Neural progenitor cell (in vitro differentiated cells): ENCODE results near the gene IMMP1L. TPM values are rescaled to one million over a fixed set of nuclear protein-coding genes. Genes with fewer than 3 reads are reported as not detected.

Experiments used
- DNase-seq: peaks from one replicate; pipeline ENCODE4 v3.0.0-alpha.2; 2016; ENCODE audit warnings: low spot score
- H2AFZ ChIP-seq: fragments of 200-600 bp; sonication (generic); replicated peaks from 2 replicates; pipeline ENCODE4 v1.6.1; 2016; ENCODE audit warnings: antibody characterized with exemption
- H3F3A ChIP-seq: fragments of 200-600 bp; sonication (generic); 2 replicates; pipeline ENCODE4 v1.6.1; 2016; ENCODE audit warnings: antibody characterized with exemption, low read depth
- H3K27ac ChIP-seq: fragments of 200-600 bp; sonication (generic); 2 replicates; pipeline ENCODE4 v1.5.1; 2016; ENCODE audit warnings: mild to moderate bottlenecking
- H3K27me3 ChIP-seq: fragments of 200-600 bp; sonication (generic); 2 replicates; pipeline ENCODE4 v1.6.1; 2016; ENCODE audit warnings: mild to moderate bottlenecking, moderate library complexity
- H3K36me3 ChIP-seq: fragments of 200-600 bp; sonication (generic); 2 replicates; pipeline ENCODE4 v1.5.1; 2016
- H3K4me1 ChIP-seq: fragments of 200-600 bp; sonication (generic); 2 replicates; pipeline ENCODE4 v1.6.1; 2016; ENCODE audit warnings: mixed run types
- H3K4me2 ChIP-seq: fragments of 200-600 bp; sonication (generic); 2 replicates; pipeline ENCODE4 v1.6.1; 2016
- H3K4me3 ChIP-seq: fragments of 200-600 bp; sonication (generic); 2 replicates; pipeline ENCODE4 v1.5.1; 2016
- H3K79me2 ChIP-seq: fragments of 200-600 bp; sonication (generic); 2 replicates; pipeline ENCODE4 v1.6.1; 2016; ENCODE audit warnings: low read depth
- H3K9ac ChIP-seq: fragments of 200-600 bp; sonication (generic); 2 replicates; pipeline ENCODE4 v1.6.1; 2016
- H3K9me3 ChIP-seq: fragments of 200-600 bp; sonication (generic); 2 replicates; pipeline ENCODE4 v1.5.1; 2016; ENCODE audit warnings: low read depth
- H4K20me1 ChIP-seq: fragments of 200-600 bp; sonication (generic); 2 replicates; pipeline ENCODE4 v1.6.1; 2016; ENCODE audit warnings: low read depth
- H3K27ac Mint-ChIP-seq: 3 replicates; pipeline ENCODE4 v1.8.0; 2021; ENCODE audit warnings: mixed read lengths
- H3K27me3 Mint-ChIP-seq: 2 replicates; pipeline ENCODE4 v1.8.0; 2022; ENCODE audit warnings: low read depth, mild to moderate bottlenecking, inconsistent platforms, moderate library complexity, mixed read lengths; ENCODE audit not compliant: insufficient read depth
- H3K36me3 Mint-ChIP-seq: 3 replicates; pipeline ENCODE4 v1.8.0; 2021; ENCODE audit warnings: mixed read lengths
- H3K4me1 Mint-ChIP-seq: 3 replicates; pipeline ENCODE4 v1.8.0; 2021; ENCODE audit warnings: mixed read lengths
- H3K4me3 Mint-ChIP-seq: 3 replicates; pipeline ENCODE4 v1.8.0; 2021; ENCODE audit warnings: mild to moderate bottlenecking, moderate library complexity, mixed read lengths
- H3K9me3 Mint-ChIP-seq: 3 replicates; pipeline ENCODE4 v1.8.0; 2020; ENCODE audit warnings: mixed read lengths
- CTCF ChIP-seq: fragments of 200-600 bp; sonication (generic); IDR thresholded peaks from 2 replicates; pipeline ENCODE4 v1.5.1; 2017; ENCODE audit warnings: antibody characterized with exemption, mild to moderate bottlenecking
- EZH2 ChIP-seq: fragments of 200-600 bp; sonication (generic); IDR thresholded peaks from 2 replicates; pipeline ENCODE4 v1.6.1; 2017; ENCODE audit warnings: antibody characterized with exemption, mild to moderate bottlenecking, moderate library complexity
- EZH2phosphoT487 ChIP-seq: fragments of 200-600 bp; sonication (generic); IDR thresholded peaks from 2 replicates; pipeline ENCODE4 v1.6.1; 2017; ENCODE audit warnings: antibody characterized with exemption
- total RNA-seq: library from RNA; depleted of rRNA; stranded (reverse); fragments of >200 nt; gene quantifications from 2 replicates; pipeline ENCODE4 v1.2.3, GENCODE V29; 2015; ENCODE audit warnings: low replicate concordance

Gene IMMP1L
- total RNA-seq, 1 donor from 2014 or later = 122 TPM

- H3K4me2 ChIP-seq = no peak overlapping the region
- H3K4me3 ChIP-seq = no peak overlapping the region
- H4K20me1 ChIP-seq = no peaks in the 10 kb centered on the region
- H3K79me2 ChIP-seq = peaks cover 99% of the 10 kb centered on the region
- H3K27me3 ChIP-seq = no peaks in the 10 kb centered on the region
- peaks cover 5% of the 10 kb centered on the region for H3K9me3 ChIP-seq
- no peak overlapping the region for H3K9ac ChIP-seq
- H3F3A ChIP-seq = peaks cover 23% of the 10 kb centered on the region
- Mint-ChIP-seq H3K4me3 (no peak overlapping the region), H3K36me3 (peaks cover 48% of the 10 kb centered on the region), H3K4me1 (peaks cover 6% of the 10 kb centered on the region), H3K27me3 (no peaks in the 10 kb centered on the region), H3K27ac (no peak overlapping the region), H3K9me3 (peaks cover 31% of the 10 kb centered on the region)
- H2AFZ ChIP-seq = no peak overlapping the region
- H3K27ac ChIP-seq = no peak overlapping the region
- H3K36me3 ChIP-seq = peaks cover 10% of the 10 kb centered on the region
- no peak for TF ChIP-seq EZH2phosphoT487
- TF ChIP-seq CTCF = peak; percentile 48
- peaks cover 36% of the 10 kb centered on the region for H3K4me1 ChIP-seq
- DNase-seq = peak; percentile 41
Observed at GRCh38 chr11:31487848-31488247, 21.6 kb downstream of the IMMP1L start.

- H3K27ac Mint-ChIP-seq = no peak overlapping the region
- no peak for TF ChIP-seq EZH2phosphoT487
- no peak for TF ChIP-seq EZH2
- TF ChIP-seq CTCF = no peak
Observed at GRCh38 chr11:31484497-31484896, 24.9 kb downstream of the IMMP1L start.

GRCh38 chr11:31480930-31481329 is 28.5 kb downstream of the IMMP1L start:
- H3K9ac ChIP-seq = no peak overlapping the region
- peaks cover 41% of the 10 kb centered on the region for H3K4me1 Mint-ChIP-seq
- peak overlapping the region; percentile 50 for H3K4me3 Mint-ChIP-seq
- no peak overlapping the region for H2AFZ ChIP-seq
- peak; percentile 44 for DNase-seq
- H3K36me3 ChIP-seq = peaks cover 11% of the 10 kb centered on the region
- no peaks in the 10 kb centered on the region for H4K20me1 ChIP-seq
- no peak overlapping the region for H3K4me3 ChIP-seq
- peaks cover 100% of the 10 kb centered on the region for H3K79me2 ChIP-seq
- no peak overlapping the region for H3K27ac ChIP-seq
- H3K36me3 Mint-ChIP-seq = peaks cover 18% of the 10 kb centered on the region
- peak overlapping the region; percentile 30 for H3K4me2 ChIP-seq
- no peak for TF ChIP-seq EZH2phosphoT487
- no peak for TF ChIP-seq CTCF
- no peak for TF ChIP-seq EZH2
- H3K27ac Mint-ChIP-seq = peak overlapping the region; percentile 11
- H3K9me3 Mint-ChIP-seq = peaks cover 13% of the 10 kb centered on the region
- peaks cover 10% of the 10 kb centered on the region for H3F3A ChIP-seq
- H3K27me3 ChIP-seq = no peaks in the 10 kb centered on the region
- no peaks in the 10 kb centered on the region for H3K27me3 Mint-ChIP-seq
- H3K9me3 ChIP-seq = peaks cover 5% of the 10 kb centered on the region
- H3K4me1 ChIP-seq = peaks cover 49% of the 10 kb centered on the region

More at GRCh38 chr11:31484497-31484896, 24.9 kb downstream of the IMMP1L start:
- H3K4me2 ChIP-seq = no peak overlapping the region
- no peaks in the 10 kb centered on the region for H4K20me1 ChIP-seq
- H3K36me3 ChIP-seq = peaks cover 15% of the 10 kb centered on the region
- H3K27ac ChIP-seq = no peak overlapping the region
- H3F3A ChIP-seq = peaks cover 7% of the 10 kb centered on the region
- H3K36me3 Mint-ChIP-seq = peaks cover 31% of the 10 kb centered on the region
- H3K9me3 ChIP-seq = peaks cover 5% of the 10 kb centered on the region
- H3K79me2 ChIP-seq = peaks cover 99% of the 10 kb centered on the region
- H3K9me3 Mint-ChIP-seq = peaks cover 20% of the 10 kb centered on the region
- H2AFZ ChIP-seq = no peak overlapping the region
- H3K27me3 ChIP-seq = no peaks in the 10 kb centered on the region
- DNase-seq = no peak
- H3K9ac ChIP-seq = no peak overlapping the region
- H3K4me1 ChIP-seq = peaks cover 34% of the 10 kb centered on the region
- peaks cover 25% of the 10 kb centered on the region for H3K4me1 Mint-ChIP-seq
- no peak overlapping the region for H3K4me3 Mint-ChIP-seq
- no peak overlapping the region for H3K4me3 ChIP-seq
- no peaks in the 10 kb centered on the region for H3K27me3 Mint-ChIP-seq
